SH-SY5Y (cell line): ENCODE measurements around the gene NFKBIZ.

ENCODE experiments used
- GATA2 ChIP-seq: IDR thresholded peaks from 2 replicates; pipeline ENCODE4 v1.6.1; 2011; ENCODE audit warnings: mild to moderate bottlenecking, low read depth, low read length
- GATA3 ChIP-seq: IDR thresholded peaks from 2 replicates; pipeline ENCODE4 v1.6.1; 2011; ENCODE audit warnings: low read depth, mild to moderate bottlenecking, low read length, moderate library complexity

NFKBIZ gene

GRCh38 chr3:101835676-101836075 lies 13.6 kb upstream of the NFKBIZ start:
- TF ChIP-seq GATA2 (no peak), GATA3 (no peak)

GRCh38 chr3:101836160-101836559 lies 13.2 kb upstream of the NFKBIZ start:
- TF ChIP-seq GATA2 (no peak), GATA3 (no peak)

GRCh38 chr3:101836652-101837598 lies 12.4 kb upstream of the NFKBIZ start:
- TF ChIP-seq GATA2: no peak
- TF ChIP-seq GATA3: no peak

GRCh38 chr3:101838691-101839090 lies 10.6 kb upstream of the NFKBIZ start:
- no peak for TF ChIP-seq GATA2
- TF ChIP-seq GATA3: no peak

GRCh38 chr3:101840066-101840465 lies 9.2 kb upstream of the NFKBIZ start:
- TF ChIP-seq GATA2 (no peak), GATA3 (no peak)

- TF ChIP-seq GATA3: no peak
Observed at GRCh38 chr3:101842245-101842934, 6.9 kb upstream of the NFKBIZ start.

GRCh38 chr3:101842935-101843330 lies 6.4 kb upstream of the NFKBIZ start:
- no peak for TF ChIP-seq GATA3
- TF ChIP-seq GATA2: no peak

- no peak for TF ChIP-seq GATA2
- no peak for TF ChIP-seq GATA3
Observed at GRCh38 chr3:101845425-101845824, 3.9 kb upstream of the NFKBIZ start.

- no peak for TF ChIP-seq GATA2
- no peak for TF ChIP-seq GATA3
Observed at GRCh38 chr3:101846709-101847108, 2.6 kb upstream of the NFKBIZ start.

GRCh38 chr3:101847328-101847727 lies 2.0 kb upstream of the NFKBIZ start:
- TF ChIP-seq GATA2: no peak
- no peak for TF ChIP-seq GATA3

- TF ChIP-seq GATA3 (no peak), GATA2 (no peak)
Observed at GRCh38 chr3:101848326-101848725, 988 bp upstream of the NFKBIZ start.

GRCh38 chr3:101849714-101850245 lies 466 bp downstream of the NFKBIZ start:
- TF ChIP-seq GATA2: no peak
- no peak for TF ChIP-seq GATA3

- TF ChIP-seq GATA2 (no peak), GATA3 (no peak)
Observed at GRCh38 chr3:101850246-101851051, 1.1 kb downstream of the NFKBIZ start.
